Measurements from ENCODE around the gene MAP4K3. TPM values are rescaled to one million over a fixed set of nuclear protein-coding genes. Genes with fewer than 3 reads are reported as not detected.

MAP4K3 gene
- total RNA-seq, 1 experiment from 2014 or later, result 21.4 TPM

DNA sequence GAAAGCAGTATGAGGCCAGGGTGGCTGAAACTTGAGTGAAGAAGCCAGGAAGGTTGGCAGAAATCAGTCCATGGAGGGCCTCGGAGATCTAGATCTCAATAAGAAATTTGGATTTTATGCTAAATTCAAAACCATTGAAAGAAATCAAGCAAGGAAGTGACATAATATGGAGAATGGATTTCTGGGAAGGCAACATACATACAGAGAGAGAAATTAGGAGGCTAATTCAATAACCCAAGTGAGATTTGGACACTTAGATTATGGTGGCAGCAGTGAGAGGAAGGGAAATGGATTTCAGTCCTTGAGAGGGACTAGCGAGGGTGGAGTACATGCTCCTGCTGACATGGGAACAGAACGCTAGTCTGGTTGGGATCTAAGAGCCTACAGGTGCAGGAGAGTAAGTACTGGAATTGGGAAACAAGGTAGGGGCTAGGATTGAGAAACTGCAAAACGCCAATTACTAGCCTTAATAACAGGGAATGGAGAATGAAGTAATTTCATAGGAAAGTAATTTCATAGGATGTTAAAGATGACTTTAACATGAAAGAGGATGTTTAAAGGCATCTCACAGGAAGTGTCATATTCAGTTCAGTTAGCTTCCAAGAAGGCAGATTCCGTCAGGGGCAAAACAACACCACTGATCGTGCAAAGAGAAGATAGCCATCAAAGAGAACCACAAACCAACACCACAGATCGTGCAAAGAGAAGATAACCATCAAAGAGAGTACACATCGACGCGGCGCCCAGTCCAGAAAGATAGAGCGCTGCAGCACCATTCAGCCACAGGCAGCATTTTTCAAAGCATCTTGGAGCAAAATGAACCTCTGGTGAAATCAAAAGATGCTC, 220.5 kb downstream of the MAP4K3 start:
- H3K36me3 ChIP-seq (ENCODE audit: control insufficient read depth in 1 of 2, insufficient read depth in 2 of 2, low read length in 2 of 2), result no peaks in the 10 kb centered on the region
- CTCF ChIA-PET, result no interaction called here
- no peak overlapping the region for H3K4me3 ChIP-seq (replicated peaks in 1 of 2; ENCODE audit: low read depth in 1 of 2, low read length in 2 of 2)
- no peak overlapping the region for H3K4me2 ChIP-seq (ENCODE audit: low read length)
- no peaks in the 10 kb centered on the region for H3K9me3 ChIP-seq (ENCODE audit: control insufficient read depth in 1 of 2, insufficient read depth in 1 of 2, low read depth in 1 of 2, low read length in 2 of 2)
- ATAC-seq (no peak), DNase-seq (ENCODE audit: low read depth, low spot score) (no peak)
- no peak for TF ChIP-seq CEBPB (IDR thresholded peaks at IDR 0.05; ENCODE audit: low read depth)
- no peak for TF ChIP-seq TCF7L2 (IDR thresholded peaks at IDR 0.05; ENCODE audit: borderline replicate concordance, extremely low read depth, insufficient read depth, insufficient read length)
- no peak for TF ChIP-seq CBX3 (IDR thresholded peaks at IDR 0.05; ENCODE audit: low read depth)
- no peak for TF ChIP-seq YY1 (IDR thresholded peaks at IDR 0.05; ENCODE audit: extremely low read depth, insufficient replicate concordance, low read depth, low read length)
- no peak for TF ChIP-seq POLR2AphosphoS5 (IDR thresholded peaks at IDR 0.05; ENCODE audit: low read depth, low read length)
- TF ChIP-seq ELF1 (IDR thresholded peaks at IDR 0.05; ENCODE audit: borderline replicate concordance, low read depth), result no peak
- TF ChIP-seq, protein P1, sequence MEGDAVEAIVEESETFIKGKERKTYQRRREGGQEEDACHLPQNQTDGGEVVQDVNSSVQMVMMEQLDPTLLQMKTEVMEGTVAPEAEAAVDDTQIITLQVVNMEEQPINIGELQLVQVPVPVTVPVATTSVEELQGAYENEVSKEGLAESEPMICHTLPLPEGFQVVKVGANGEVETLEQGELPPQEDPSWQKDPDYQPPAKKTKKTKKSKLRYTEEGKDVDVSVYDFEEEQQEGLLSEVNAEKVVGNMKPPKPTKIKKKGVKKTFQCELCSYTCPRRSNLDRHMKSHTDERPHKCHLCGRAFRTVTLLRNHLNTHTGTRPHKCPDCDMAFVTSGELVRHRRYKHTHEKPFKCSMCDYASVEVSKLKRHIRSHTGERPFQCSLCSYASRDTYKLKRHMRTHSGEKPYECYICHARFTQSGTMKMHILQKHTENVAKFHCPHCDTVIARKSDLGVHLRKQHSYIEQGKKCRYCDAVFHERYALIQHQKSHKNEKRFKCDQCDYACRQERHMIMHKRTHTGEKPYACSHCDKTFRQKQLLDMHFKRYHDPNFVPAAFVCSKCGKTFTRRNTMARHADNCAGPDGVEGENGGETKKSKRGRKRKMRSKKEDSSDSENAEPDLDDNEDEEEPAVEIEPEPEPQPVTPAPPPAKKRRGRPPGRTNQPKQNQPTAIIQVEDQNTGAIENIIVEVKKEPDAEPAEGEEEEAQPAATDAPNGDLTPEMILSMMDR (IDR thresholded peaks at IDR 0.05 in 2 of 3, conservative IDR thresholded peaks at IDR 0.05 in 1 of 3; ENCODE audit: borderline replicate concordance in 1 of 3, insufficient read depth in 1 of 3, low read depth in 2 of 3, low read length in 2 of 3), result no peak
- TF ChIP-seq EGR1 (IDR thresholded peaks at IDR 0.05; ENCODE audit: low read depth), result no peak
- no peak for TF ChIP-seq EZH2phosphoT487 (IDR thresholded peaks at IDR 0.05; ENCODE audit: borderline replicate concordance)
- TF ChIP-seq ATF3 (IDR thresholded peaks at IDR 0.05), result no peak
- no peak for TF ChIP-seq SIN3A (IDR thresholded peaks at IDR 0.05; ENCODE audit: low read depth)
- TF ChIP-seq, protein P2, sequence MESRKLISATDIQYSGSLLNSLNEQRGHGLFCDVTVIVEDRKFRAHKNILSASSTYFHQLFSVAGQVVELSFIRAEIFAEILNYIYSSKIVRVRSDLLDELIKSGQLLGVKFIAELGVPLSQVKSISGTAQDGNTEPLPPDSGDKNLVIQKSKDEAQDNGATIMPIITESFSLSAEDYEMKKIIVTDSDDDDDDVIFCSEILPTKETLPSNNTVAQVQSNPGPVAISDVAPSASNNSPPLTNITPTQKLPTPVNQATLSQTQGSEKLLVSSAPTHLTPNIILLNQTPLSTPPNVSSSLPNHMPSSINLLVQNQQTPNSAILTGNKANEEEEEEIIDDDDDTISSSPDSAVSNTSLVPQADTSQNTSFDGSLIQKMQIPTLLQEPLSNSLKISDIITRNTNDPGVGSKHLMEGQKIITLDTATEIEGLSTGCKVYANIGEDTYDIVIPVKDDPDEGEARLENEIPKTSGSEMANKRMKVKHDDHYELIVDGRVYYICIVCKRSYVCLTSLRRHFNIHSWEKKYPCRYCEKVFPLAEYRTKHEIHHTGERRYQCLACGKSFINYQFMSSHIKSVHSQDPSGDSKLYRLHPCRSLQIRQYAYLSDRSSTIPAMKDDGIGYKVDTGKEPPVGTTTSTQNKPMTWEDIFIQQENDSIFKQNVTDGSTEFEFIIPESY (IDR thresholded peaks at IDR 0.05; ENCODE audit: extremely low read depth, insufficient replicate concordance, low read length), result no peak
- TF ChIP-seq ZFX (IDR thresholded peaks at IDR 0.05), result no peak
- no peak for TF ChIP-seq JUND (IDR thresholded peaks at IDR 0.05)
- no peak for TF ChIP-seq REST (IDR thresholded peaks at IDR 0.05; ENCODE audit: low read depth)
- TF ChIP-seq POLR2A (IDR thresholded peaks at IDR 0.05; ENCODE audit: borderline replicate concordance, extremely low read depth, insufficient read depth, insufficient read length), result no peak
- no peak for TF ChIP-seq RAD21 (IDR thresholded peaks at IDR 0.05; ENCODE audit: low read depth)
- no peak for TF ChIP-seq EZH2 (IDR thresholded peaks at IDR 0.05)
- TF ChIP-seq SP1 (IDR thresholded peaks at IDR 0.05; ENCODE audit: low read depth), result no peak
- no peak overlapping the region for H2AFZ ChIP-seq (ENCODE audit: low read depth, low read length, poor library complexity, severe bottlenecking)
- H3K9ac ChIP-seq (ENCODE audit: low read length), result no peak overlapping the region
- POLR2A ChIA-PET, result no interaction called here
- intact Hi-C loops (cut with micrococcal nuclease), result no loop called here
- no peak overlapping the region for H3K27ac ChIP-seq (ENCODE audit: low read depth, low read length)
- no peaks in the 10 kb centered on the region for H3K79me2 ChIP-seq (ENCODE audit: insufficient read depth, low read length)
- no peaks in the 10 kb centered on the region; the same call in 1 of the 2 replicates for H3K9me2 ChIP-seq (ENCODE audit: insufficient read depth)
- H3K27me3 ChIP-seq (ENCODE audit: insufficient read depth, low read length), result no peaks in the 10 kb centered on the region
- H4K20me1 ChIP-seq (ENCODE audit: insufficient read depth), result no peaks in the 10 kb centered on the region
- RAD21 ChIA-PET (ENCODE audit: low non-redundant PET in 1 of 2, low total read pairs in 2 of 2, uncharacterized antibody in 2 of 2, unreplicated experiment in 2 of 2), result no interaction called here
- H3K4me1 ChIP-seq (ENCODE audit: control insufficient read depth in 1 of 2, insufficient read depth in 2 of 2, low read length in 2 of 2), result no peaks in the 10 kb centered on the region
- BruUV-seq (replicated peaks), result no TSS peak
